ENCODE results near the gene PACS2. TPM values are rescaled to one million over a fixed set of nuclear protein-coding genes. Genes with fewer than 3 reads are reported as not detected.

PACS2 gene
- total and polyA plus RNA-seq, 2 of the 8 experiments (the other 6 are each of a cell fraction or from before 2014, with no cell fraction given), result 38.0 to 62.8 TPM

DNA sequence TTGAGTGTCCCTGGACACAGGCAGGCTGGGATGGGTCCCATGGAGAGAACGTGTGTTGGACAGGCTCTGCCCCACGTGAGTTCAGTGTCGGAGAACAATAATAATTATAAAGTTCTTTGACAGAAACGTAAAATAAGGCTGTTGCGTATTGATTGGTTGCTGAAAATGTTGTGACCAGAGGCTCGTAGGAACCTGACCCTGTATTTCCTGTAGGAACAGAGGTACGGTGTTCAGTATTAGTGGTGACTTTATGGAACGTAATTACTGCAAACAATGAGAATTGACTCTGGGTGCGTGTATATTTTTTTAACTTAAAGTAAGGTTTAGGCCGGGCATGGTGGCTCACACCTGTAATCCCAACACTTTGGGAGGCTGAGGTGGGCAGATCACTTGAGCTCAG is 112.9 kb downstream of the PACS2 start:
- Histone ChIP-seq H3K9me3 (ENCODE audit: insufficient read depth in 2 of 2, low read depth in 1 of 2, low read length in 1 of 2) (no peaks in the 10 kb centered on the region), H4K91ac (replicated peaks; ENCODE audit: insufficient read length, low read length) (no peak overlapping the region), H2AK5ac (ENCODE audit: low read depth, low read length) (no peak overlapping the region), H3K18ac (ENCODE audit: extremely low read depth, low read length) (no peak overlapping the region), H3K4me1 (replicated peaks in 1 of 4; ENCODE audit: control insufficient read depth in 3 of 4, insufficient read depth in 4 of 4, low read length in 3 of 4) (peaks cover 0 to 4% (median 0%) of the 10 kb centered on the region in 4 experiments; a peak in 2 of 7 replicates), H3K14ac (ENCODE audit: insufficient read length) (no peak overlapping the region), H3K27me3 (replicated peaks in 1 of 4; ENCODE audit: control insufficient read depth in 3 of 4, extremely low read depth in 1 of 4, insufficient read depth in 3 of 4, low read length in 3 of 4) (no peaks in the 10 kb centered on the region), H3K79me2 (ENCODE audit: control insufficient read depth in 1 of 2, insufficient read depth in 2 of 2, low read length in 2 of 2) (peaks cover 25 to 87% of the 10 kb centered on the region in 2 experiments; a peak in 3 of 4 replicates), H2BK15ac (ENCODE audit: low read length) (no peak overlapping the region), H3K4ac (replicated peaks; ENCODE audit: insufficient read length, low read depth, low read length) (no peak overlapping the region), H3K4me3 (ENCODE audit: extremely low read depth in 1 of 4, insufficient read depth in 2 of 4, low read depth in 3 of 4, low read length in 4 of 4) (no peak overlapping the region), H2BK120ac (replicated peaks; ENCODE audit: low read depth, low read length) (no peak overlapping the region), H3K9ac (replicated peaks in 1 of 4; ENCODE audit: extremely low read depth in 1 of 4, low read depth in 3 of 4, low read length in 3 of 4) (no peak overlapping the region), H4K20me1 (replicated peaks in 1 of 2; ENCODE audit: control insufficient read depth in 1 of 2, insufficient read depth in 2 of 2, low read length in 2 of 2) (peaks cover 49 to 50% of the 10 kb centered on the region in 2 experiments), H3K79me1 (ENCODE audit: low read depth, low read length) (peaks cover 21% of the 10 kb centered on the region), H2AFZ (ENCODE audit: low read length) (no peak overlapping the region), H3K27ac (ENCODE audit: low read depth, low read length) (no peak overlapping the region), H4K5ac (ENCODE audit: insufficient read length, low read depth, low read length) (no peak overlapping the region), H3K36me3 (ENCODE audit: control insufficient read depth in 2 of 4, insufficient read depth in 4 of 4, low read length in 3 of 4) (peaks cover 0 to 11% (median 3%) of the 10 kb centered on the region in 4 experiments; a peak in 3 of 8 replicates), H2BK20ac (ENCODE audit: low read length) (no peak overlapping the region), H2BK12ac (ENCODE audit: low read depth, low read length) (no peak overlapping the region), H2BK5ac (ENCODE audit: low read depth, low read length) (no peak overlapping the region), H3K23ac (ENCODE audit: insufficient read length) (no peak overlapping the region), H4K8ac (ENCODE audit: extremely low read depth, insufficient read depth, low read length) (no peak overlapping the region), H3K4me2 (ENCODE audit: insufficient read depth in 1 of 2, low read depth in 2 of 2, low read length in 2 of 2) (no peak overlapping the region), H3K23me2 (ENCODE audit: low read depth, low read length) (no peaks in the 10 kb centered on the region), H3K56ac (replicated peaks; ENCODE audit: insufficient read length, low read depth, low read length) (no peak overlapping the region)
- DNase-seq (ENCODE audit: low read depth in 1 of 2, low spot score in 2 of 2), result no peak
- ChIA-PET CTCF (ENCODE audit: partially characterized antibody) (interaction anchor here (0.7 to 1.9 kb wide), 4 partner anchors 20 to 259 kb away, joined by 3 to 5 read pairs (median 3); partner anchors contain the start of gene JAG2), POLR2A (ENCODE audit: partially characterized antibody) (interaction anchor here (0.7 kb wide), 1 partner anchor 352 kb away, joined by 3 read pairs; no protein-coding TSS in a partner anchor)
- TF ChIP-seq POLR2A (IDR thresholded peaks at IDR 0.05; ENCODE audit: control extremely low read depth in 1 of 2, low read depth in 2 of 2, low read length in 2 of 2) (no peak), TCF12 (IDR thresholded peaks at IDR 0.05; ENCODE audit: low read depth, low read length) (no peak), BCL11A (IDR thresholded peaks at IDR 0.05; ENCODE audit: low read depth in 2 of 2, low read length in 2 of 2) (no peak)
- TF ChIP-seq, protein P1, sequence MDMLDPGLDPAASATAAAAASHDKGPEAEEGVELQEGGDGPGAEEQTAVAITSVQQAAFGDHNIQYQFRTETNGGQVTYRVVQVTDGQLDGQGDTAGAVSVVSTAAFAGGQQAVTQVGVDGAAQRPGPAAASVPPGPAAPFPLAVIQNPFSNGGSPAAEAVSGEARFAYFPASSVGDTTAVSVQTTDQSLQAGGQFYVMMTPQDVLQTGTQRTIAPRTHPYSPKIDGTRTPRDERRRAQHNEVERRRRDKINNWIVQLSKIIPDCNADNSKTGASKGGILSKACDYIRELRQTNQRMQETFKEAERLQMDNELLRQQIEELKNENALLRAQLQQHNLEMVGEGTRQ (IDR thresholded peaks at IDR 0.05; ENCODE audit: low read length), result no peak
- WGBS, 2 experiments (ENCODE audit: extremely low coverage in 1 of 2, insufficient coverage in 1 of 2, insufficient read length in 1 of 2, insufficient replicate concordance in 2 of 2, low coverage in 1 of 2, low lambda C conversion rate in 2 of 2, missing lambda C conversion rate in 1 of 2), result 94% methylated on average over 10 of the region's 10 CpGs; no CpG with 5 or more reads in 1 of the 2 experiments
- no peak for FAIRE-seq

Data from H1 (cell line).